ENCODE measurements around the gene CABP2.

The CABP2 gene

DNA sequence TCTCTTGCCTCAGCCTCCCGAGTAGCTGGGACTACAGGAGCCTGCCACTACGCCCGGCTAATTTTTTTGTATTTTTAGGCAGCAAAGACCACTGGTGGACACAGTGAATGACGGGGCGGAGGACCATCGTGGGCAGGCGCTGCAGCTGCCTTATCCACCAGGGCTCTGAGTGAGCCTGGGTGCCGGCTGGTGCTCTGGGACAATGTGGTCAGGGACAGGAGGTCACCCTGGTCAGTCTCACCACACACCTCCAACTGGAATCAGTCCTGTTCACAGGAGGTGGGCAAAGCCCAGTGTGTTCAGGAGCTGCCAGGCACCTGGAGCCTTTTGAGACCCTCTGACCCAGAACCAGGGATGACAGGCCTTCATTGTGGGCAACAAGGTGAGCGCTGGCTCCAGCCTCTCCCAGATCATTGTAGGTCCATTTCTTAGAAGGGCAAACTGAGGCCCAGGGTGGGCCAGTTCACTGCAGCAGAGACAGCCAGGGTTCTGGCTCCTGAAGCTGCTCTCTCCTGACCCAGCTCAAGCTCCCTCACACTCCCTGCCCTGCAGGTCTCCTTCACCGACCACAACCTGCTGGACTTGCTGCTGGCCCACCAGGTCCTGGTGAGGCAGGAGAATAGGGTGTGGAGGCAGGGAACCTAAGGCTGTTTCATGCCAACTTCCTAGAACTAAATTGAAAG is 15.7 kb upstream of the CABP2 start:
- no peaks in the 10 kb centered on the region for H3F3A ChIP-seq (ENCODE audit: insufficient read depth, low read length)
- H3K9me3 ChIP-seq (ENCODE audit: low read length): peaks cover 9% of the 10 kb centered on the region
- no peaks in the 10 kb centered on the region for H4K20me1 ChIP-seq (ENCODE audit: insufficient read depth, low read length)
- H3K79me2 ChIP-seq (ENCODE audit: insufficient read depth, low read length): no peaks in the 10 kb centered on the region
- no peak overlapping the region for H3K4me2 ChIP-seq (ENCODE audit: low read length)
- H3K9me2 ChIP-seq (ENCODE audit: low read depth, low read length): no peaks in the 10 kb centered on the region
- no peak overlapping the region for H2AFZ ChIP-seq (ENCODE audit: low read length)
- H3K4me1 ChIP-seq (ENCODE audit: insufficient read depth, low read length, severe bottlenecking): no peaks in the 10 kb centered on the region
- no peaks in the 10 kb centered on the region; the same call in 1 of the 2 replicates for H3K27me3 ChIP-seq (ENCODE audit: insufficient read depth, low read length)
- no peaks in the 10 kb centered on the region for H3K36me3 ChIP-seq (ENCODE audit: insufficient read depth, low read length)
- H3K27ac ChIP-seq (ENCODE audit: low read depth, low read length, poor library complexity, severe bottlenecking): no peak overlapping the region
- H3K9ac ChIP-seq (ENCODE audit: low read length): no peak overlapping the region
- no peak overlapping the region for H3K4me3 ChIP-seq (ENCODE audit: low read depth, low read length, poor library complexity, severe bottlenecking)
- no peak for TF ChIP-seq EZH2 (IDR thresholded peaks at IDR 0.05; ENCODE audit: borderline replicate concordance, low read length)
- TF ChIP-seq, protein P1, sequence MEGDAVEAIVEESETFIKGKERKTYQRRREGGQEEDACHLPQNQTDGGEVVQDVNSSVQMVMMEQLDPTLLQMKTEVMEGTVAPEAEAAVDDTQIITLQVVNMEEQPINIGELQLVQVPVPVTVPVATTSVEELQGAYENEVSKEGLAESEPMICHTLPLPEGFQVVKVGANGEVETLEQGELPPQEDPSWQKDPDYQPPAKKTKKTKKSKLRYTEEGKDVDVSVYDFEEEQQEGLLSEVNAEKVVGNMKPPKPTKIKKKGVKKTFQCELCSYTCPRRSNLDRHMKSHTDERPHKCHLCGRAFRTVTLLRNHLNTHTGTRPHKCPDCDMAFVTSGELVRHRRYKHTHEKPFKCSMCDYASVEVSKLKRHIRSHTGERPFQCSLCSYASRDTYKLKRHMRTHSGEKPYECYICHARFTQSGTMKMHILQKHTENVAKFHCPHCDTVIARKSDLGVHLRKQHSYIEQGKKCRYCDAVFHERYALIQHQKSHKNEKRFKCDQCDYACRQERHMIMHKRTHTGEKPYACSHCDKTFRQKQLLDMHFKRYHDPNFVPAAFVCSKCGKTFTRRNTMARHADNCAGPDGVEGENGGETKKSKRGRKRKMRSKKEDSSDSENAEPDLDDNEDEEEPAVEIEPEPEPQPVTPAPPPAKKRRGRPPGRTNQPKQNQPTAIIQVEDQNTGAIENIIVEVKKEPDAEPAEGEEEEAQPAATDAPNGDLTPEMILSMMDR (IDR thresholded peaks at IDR 0.05; ENCODE audit: low read length): no peak

DNA sequence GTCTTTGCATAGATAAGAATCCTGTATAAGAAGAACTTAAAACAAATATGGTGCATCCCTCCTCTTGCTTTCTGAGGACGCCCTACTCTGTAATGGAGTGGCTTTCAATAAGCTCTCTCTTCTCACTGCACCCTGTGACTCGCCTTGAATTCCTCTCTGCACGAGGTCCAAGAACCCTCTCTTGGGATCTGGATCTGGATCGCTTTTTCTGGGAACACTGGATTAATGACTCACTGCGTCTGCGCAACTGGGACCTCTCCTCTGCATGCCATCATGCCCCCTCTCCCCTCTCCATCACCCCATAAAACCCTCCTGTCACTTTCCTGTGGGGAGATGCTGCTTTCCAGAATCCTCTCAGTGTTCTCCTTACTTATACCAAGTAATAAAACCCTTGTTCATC is 15.1 kb upstream of the CABP2 start:
- Histone ChIP-seq H4K20me1 (ENCODE audit: insufficient read depth, low read length) (no peaks in the 10 kb centered on the region), H3K4me2 (ENCODE audit: low read length) (no peak overlapping the region), H3K27ac (ENCODE audit: low read depth, low read length, poor library complexity, severe bottlenecking) (no peak overlapping the region), H3K36me3 (ENCODE audit: insufficient read depth, low read length) (no peaks in the 10 kb centered on the region), H3F3A (ENCODE audit: insufficient read depth, low read length) (no peaks in the 10 kb centered on the region), H2AFZ (ENCODE audit: low read length) (no peak overlapping the region), H3K79me2 (ENCODE audit: insufficient read depth, low read length) (no peaks in the 10 kb centered on the region), H3K4me3 (ENCODE audit: low read depth, low read length, poor library complexity, severe bottlenecking) (no peak overlapping the region), H3K27me3 (ENCODE audit: insufficient read depth, low read length) (no peaks in the 10 kb centered on the region; the same call in 1 of the 2 replicates), H3K9me2 (ENCODE audit: low read depth, low read length) (no peaks in the 10 kb centered on the region), H3K4me1 (ENCODE audit: insufficient read depth, low read length, severe bottlenecking) (no peaks in the 10 kb centered on the region), H3K9ac (ENCODE audit: low read length) (no peak overlapping the region), H3K9me3 (ENCODE audit: low read length) (peaks cover 16% of the 10 kb centered on the region)
- TF ChIP-seq, protein P1 (IDR thresholded peaks at IDR 0.05; ENCODE audit: low read length): no peak
- TF ChIP-seq EZH2 (IDR thresholded peaks at IDR 0.05; ENCODE audit: borderline replicate concordance, low read length): no peak

DNA sequence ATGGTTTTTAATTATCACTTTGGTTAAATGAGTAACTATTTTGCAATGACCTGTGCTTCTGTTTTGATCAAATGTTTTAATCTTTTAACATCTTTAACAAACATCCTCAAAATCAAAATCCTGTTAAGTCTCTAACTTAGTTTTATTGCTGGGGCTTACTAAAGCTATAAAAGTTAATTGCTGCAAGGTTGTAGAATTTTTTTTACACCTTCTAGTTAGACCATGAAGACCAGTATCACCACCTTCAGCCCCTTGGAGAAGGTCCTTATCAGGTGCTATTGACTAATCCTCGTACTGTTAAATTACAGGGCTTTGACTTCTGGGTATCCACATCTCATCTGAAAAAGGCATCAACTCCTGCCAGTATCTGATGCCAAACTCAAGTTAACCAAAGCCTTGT is 12.3 kb upstream of the CABP2 start:
- no peak overlapping the region for H3K9ac ChIP-seq (ENCODE audit: low read length)
- H3K36me3 ChIP-seq (ENCODE audit: insufficient read depth, low read length): no peaks in the 10 kb centered on the region
- H3K4me2 ChIP-seq (ENCODE audit: low read length): no peak overlapping the region
- H3K9me3 ChIP-seq (ENCODE audit: low read length): peaks cover 21% of the 10 kb centered on the region
- TF ChIP-seq, protein P1 (IDR thresholded peaks at IDR 0.05; ENCODE audit: low read length): no peak
- TF ChIP-seq EZH2 (IDR thresholded peaks at IDR 0.05; ENCODE audit: borderline replicate concordance, low read length): no peak
- H3K4me3 ChIP-seq (ENCODE audit: low read depth, low read length, poor library complexity, severe bottlenecking): no peak overlapping the region
- no peaks in the 10 kb centered on the region for H4K20me1 ChIP-seq (ENCODE audit: insufficient read depth, low read length)
- H3K9me2 ChIP-seq (ENCODE audit: low read depth, low read length): no peaks in the 10 kb centered on the region
- no peaks in the 10 kb centered on the region for H3K79me2 ChIP-seq (ENCODE audit: insufficient read depth, low read length)
- H3K27ac ChIP-seq (ENCODE audit: low read depth, low read length, poor library complexity, severe bottlenecking): no peak overlapping the region
- no peaks in the 10 kb centered on the region for H3K4me1 ChIP-seq (ENCODE audit: insufficient read depth, low read length, severe bottlenecking)
- no peaks in the 10 kb centered on the region for H3F3A ChIP-seq (ENCODE audit: insufficient read depth, low read length)
- H2AFZ ChIP-seq (ENCODE audit: low read length): no peak overlapping the region
- no peaks in the 10 kb centered on the region; the same call in 1 of the 2 replicates for H3K27me3 ChIP-seq (ENCODE audit: insufficient read depth, low read length)
